ENCODE results near the gene ZNF888.
"Not testable (repeated sequence)": the region's sequence is repeated elsewhere in the genome, so short reads cannot be mapped to it uniquely, and the experiment has no call there.

The ZNF888 gene

GRCh38 chr19:52941523-52941922 lies 18.3 kb upstream of the ZNF888 start:
- not testable (repeated sequence) for DNase-seq

- not testable (repeated sequence) for DNase-seq
These were observed 17.7 kb upstream of the ZNF888 start for GRCh38 chr19:52940905-52941304.

- no peak for DNase-seq
These were observed 15.5 kb upstream of the ZNF888 start for GRCh38 chr19:52938761-52939160.

- DNase-seq: no peak
These were observed 13.7 kb upstream of the ZNF888 start for GRCh38 chr19:52936954-52937325.

- DNase-seq: peak; percentile 32 to 49
These were observed 13.1 kb upstream of the ZNF888 start for GRCh38 chr19:52936151-52936953.

GRCh38 chr19:52935434-52935833 lies 12.2 kb upstream of the ZNF888 start:
- no peak for DNase-seq

- DNase-seq: peak in 1 of 2 experiments; percentile 37
These were observed 1.4 kb upstream of the ZNF888 start for GRCh38 chr19:52924641-52925040.

GRCh38 chr19:52923778-52924593 lies 758 bp upstream of the ZNF888 start:
- peak; percentile 70 for DNase-seq

- DNase-seq: no peak
These were observed 5.7 kb downstream of the ZNF888 start for GRCh38 chr19:52917531-52917930.

- no peak for DNase-seq
These were observed 12.6 kb downstream of the ZNF888 start for GRCh38 chr19:52910648-52911047.

GRCh38 chr19:52904052-52904780 lies 19.0 kb downstream of the ZNF888 start:
- DNase-seq: not testable (repeated sequence)

GRCh38 chr19:52901842-52902241 lies 21.4 kb downstream of the ZNF888 start:
- no peak for DNase-seq

GRCh38 chr19:52898596-52898995 lies 24.6 kb downstream of the ZNF888 start:
- DNase-seq: not testable (repeated sequence)

GRCh38 chr19:52898101-52898500 lies 25.1 kb downstream of the ZNF888 start:
- DNase-seq: no peak

- peak; percentile 87 to 93 for DNase-seq
These were observed 25.9 kb downstream of the ZNF888 start, which contains the start of gene ZNF320 for GRCh38 chr19:52897138-52897935. TSS of gene ZNF320 (minus strand) at chr19:52897635. CDS start at chr19:52890255, 7,380 bp downstream.

GRCh38 chr19:52896431-52897137 lies 26.6 kb downstream of the ZNF888 start:
- DNase-seq: no peak

- no peak for DNase-seq
These were observed 31.9 kb downstream of the ZNF888 start for GRCh38 chr19:52891336-52891735.

- no peak for DNase-seq
These were observed 33.3 kb downstream of the ZNF888 start for GRCh38 chr19:52889931-52890330.

GRCh38 chr19:52889076-52889475 lies 34.2 kb downstream of the ZNF888 start:
- DNase-seq: no peak

- no peak for DNase-seq
These were observed 42.3 kb downstream of the ZNF888 start for GRCh38 chr19:52880895-52881389.

GRCh38 chr19:52872996-52873395 lies 50.2 kb downstream of the ZNF888 start:
- DNase-seq: not testable (repeated sequence)

Data from AML-193 (cell line).